Cardiac muscle cell (in vitro differentiated cells and primary cell): Measurements from ENCODE around the gene HEG1. TPM values are rescaled to one million over a fixed set of nuclear protein-coding genes. Genes with fewer than 3 reads are reported as not detected.

Source experiments
- DNase-seq, 2 donors: peaks; one replicate each; pipeline versions ENCODE4 v3.0.0 to v3.0.0-alpha.2; 2010 to 2017; ENCODE audit warnings: low read depth in 1 of 2, low spot score in 1 of 2
- H3K27ac ChIP-seq: fragments of 200-600 bp; sonication (generic); 2 replicates; pipeline ENCODE4 v1.5.1; 2016
- H3K27me3 ChIP-seq: fragments of 200-600 bp; sonication (generic); 2 replicates; pipeline ENCODE4 v1.6.0; 2016; ENCODE audit warnings: control low read depth
- H3K36me3 ChIP-seq: fragments of 200-600 bp; sonication (generic); 2 replicates; pipeline ENCODE4 v1.5.1; 2016; ENCODE audit warnings: control low read depth
- H3K4me1 ChIP-seq: fragments of 200-600 bp; sonication (generic); 2 replicates; pipeline ENCODE4 v1.8.1; 2017; ENCODE audit warnings: low read depth, mild to moderate bottlenecking, mixed run types
- H3K4me3 ChIP-seq: fragments of 200-600 bp; sonication (generic); 2 replicates; pipeline ENCODE4 v1.5.1; 2016; ENCODE audit warnings: mild to moderate bottlenecking
- H3K9me3 ChIP-seq: fragments of 200-600 bp; sonication (generic); 2 replicates; pipeline ENCODE4 v1.5.1; 2017; ENCODE audit warnings: low read depth, mild to moderate bottlenecking, control low read depth
- CTCF ChIP-seq: IDR thresholded peaks from 2 replicates; pipeline ENCODE4 v1.5.1; 2012; ENCODE audit warnings: low read depth, mild to moderate bottlenecking, low read length
- polyA plus RNA-seq: library from polyadenylated mRNA; unstranded; fragments of >200 nt; fragmentation: Nextera tagmentation; extraction: Ambion mirVana; gene quantifications from 2 replicates; pipeline ENCODE4 v1.2.1, GENCODE V29; 2016
- total RNA-seq: library from RNA; depleted of rRNA; stranded (reverse); fragments of >200 nt; gene quantifications from 2 replicates; pipeline ENCODE4 v1.2.3, GENCODE V29; 2016

The HEG1 gene
- total and polyA plus RNA-seq, 2 experiments from 2014 or later, result 17.4 to 42.7 TPM

- Histone ChIP-seq H3K27ac (peak overlapping the region; percentile 11), H3K36me3 (no peaks in the 10 kb centered on the region)
- no peak for TF ChIP-seq CTCF
These were observed 375 bp downstream of the HEG1 start for GRCh38 chr3:125055331-125055912.

GRCh38 chr3:125054449-125055329, 1.1 kb downstream of the HEG1 start:
- Histone ChIP-seq H3K27me3 (no peaks in the 10 kb centered on the region), H3K4me1 (peaks cover 48% of the 10 kb centered on the region), H3K36me3 (no peaks in the 10 kb centered on the region), H3K4me3 (peak overlapping the region; percentile 96), H3K9me3 (no peaks in the 10 kb centered on the region), H3K27ac (peak overlapping the region; percentile 11)
- TF ChIP-seq CTCF, result no peak
- DNase-seq, result peak; percentile 38 to 68

More at GRCh38 chr3:125055331-125055912, 375 bp downstream of the HEG1 start:
- DNase-seq, result peak in 1 of 2 donors; percentile 29
- H3K4me1 ChIP-seq, result peaks cover 48% of the 10 kb centered on the region
- no peaks in the 10 kb centered on the region for H3K9me3 ChIP-seq
- H3K27me3 ChIP-seq, result no peaks in the 10 kb centered on the region
- H3K4me3 ChIP-seq, result peak overlapping the region; percentile 96

GRCh38 chr3:125054062-125054448, 1.7 kb downstream of the HEG1 start:
- TF ChIP-seq CTCF, result no peak
- peak in 1 of 2 donors; percentile 35 for DNase-seq
- Histone ChIP-seq H3K4me1 (peaks cover 51% of the 10 kb centered on the region), H3K27me3 (no peaks in the 10 kb centered on the region), H3K4me3 (peak overlapping the region; percentile 96), H3K36me3 (no peaks in the 10 kb centered on the region), H3K27ac (no peak overlapping the region), H3K9me3 (no peaks in the 10 kb centered on the region)

GRCh38 chr3:125053304-125053699, 2.5 kb downstream of the HEG1 start:
- Histone ChIP-seq H3K4me3 (no peak overlapping the region), H3K9me3 (no peaks in the 10 kb centered on the region), H3K36me3 (no peaks in the 10 kb centered on the region), H3K27ac (peak overlapping the region; percentile 83), H3K27me3 (no peaks in the 10 kb centered on the region), H3K4me1 (peaks cover 58% of the 10 kb centered on the region)
- DNase-seq, result no peak
- no peak for TF ChIP-seq CTCF

GRCh38 chr3:125052624-125053303, 3.0 kb downstream of the HEG1 start:
- no peaks in the 10 kb centered on the region for H3K9me3 ChIP-seq
- no peak for TF ChIP-seq CTCF
- peak in 1 of 2 donors; percentile 81 for DNase-seq
- H3K36me3 ChIP-seq, result no peaks in the 10 kb centered on the region
- H3K4me1 ChIP-seq, result peaks cover 59% of the 10 kb centered on the region
- peak overlapping the region; percentile 83 for H3K27ac ChIP-seq
- no peaks in the 10 kb centered on the region for H3K27me3 ChIP-seq
- H3K4me3 ChIP-seq, result peak overlapping the region; percentile 7
